Fibroblast of villous mesenchyme (primary cell): Measurements from ENCODE around the gene PNRC2. TPM values are rescaled to one million over a fixed set of nuclear protein-coding genes. Genes with fewer than 3 reads are reported as not detected.
"Not testable (repeated sequence)": the region's sequence is repeated elsewhere in the genome, so short reads cannot be mapped to it uniquely, and the experiment has no call there.

ENCODE experiments used
- DNase-seq: peaks from one replicate; pipeline ENCODE4 v3.0.0-alpha.2; 2010; ENCODE audit warnings: low read depth
- H3K4me3 ChIP-seq: 2 replicates; pipeline ENCODE4 v1.5.1; 2011; ENCODE audit warnings: low read depth, mild to moderate bottlenecking, low read length
- CTCF ChIP-seq: IDR thresholded peaks from 2 replicates; pipeline ENCODE4 v1.5.1; 2012; ENCODE audit warnings: low read depth, mild to moderate bottlenecking, low read length; ENCODE audit not compliant: insufficient read depth
- total RNA-seq: library from RNA; depleted of rRNA; stranded (reverse); fragments of >200 nt; gene quantifications from 2 replicates; pipeline ENCODE4 v1.2.3, GENCODE V29; 2012

The PNRC2 gene
- total RNA-seq, 1 donor, result 108 TPM

GRCh38 chr1:23947366-23947765 lies 12.3 kb upstream of the PNRC2 start:
- DNase-seq, result no peak
- no peak for TF ChIP-seq CTCF
- no peak overlapping the region for H3K4me3 ChIP-seq

DNA sequence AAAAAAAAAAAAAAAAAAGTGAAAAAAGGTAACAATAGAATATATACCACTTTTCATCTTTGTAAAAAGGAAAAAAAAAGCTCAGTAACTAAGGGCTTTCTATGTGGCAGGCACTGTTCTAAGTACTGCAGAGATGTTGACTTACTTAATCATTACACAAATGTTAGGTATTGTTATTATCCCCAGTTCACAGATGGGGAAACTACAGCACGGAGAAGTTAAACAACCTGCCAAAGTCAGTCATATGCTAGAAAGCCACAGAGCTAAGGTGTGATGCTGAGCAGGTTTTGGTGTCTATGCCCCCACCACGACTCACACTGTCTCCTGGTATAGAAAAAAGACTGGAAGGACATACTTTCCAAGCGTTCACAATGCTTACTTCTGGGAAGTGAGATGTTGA lies 6.6 kb upstream of the PNRC2 start:
- no peak for DNase-seq

DNA sequence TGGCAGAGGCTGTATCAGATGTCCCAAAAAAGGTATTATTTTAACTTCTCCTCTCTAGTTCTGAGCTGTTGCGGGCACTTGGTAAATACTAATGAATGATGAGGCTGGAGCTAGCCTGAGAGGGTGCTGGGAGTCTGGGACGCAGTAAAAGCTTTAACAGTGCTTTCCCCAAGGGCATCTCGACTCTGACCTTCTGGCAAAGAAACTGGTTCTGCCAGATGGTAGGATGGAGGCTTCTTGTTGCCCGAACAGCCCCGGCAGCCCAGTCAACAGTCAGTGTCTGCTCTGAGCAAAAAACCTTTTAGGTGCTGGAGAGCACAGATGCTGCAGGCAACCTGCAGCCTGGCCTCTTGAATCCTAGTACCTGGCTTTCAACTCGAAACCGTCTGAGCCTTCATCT lies 2.5 kb upstream of the PNRC2 start:
- no peak overlapping the region for H3K4me3 ChIP-seq
- TF ChIP-seq CTCF, result no peak
- no peak for DNase-seq

More for the DNA sequence above, 6.6 kb upstream of the PNRC2 start:
- no peak for TF ChIP-seq CTCF
- no peak overlapping the region for H3K4me3 ChIP-seq

- DNase-seq, result not testable (repeated sequence)
- H3K4me3 ChIP-seq, result peak overlapping the region; percentile 71
Observed at GRCh38 chr1:23958040-23958809, 1.4 kb upstream of the PNRC2 start.

DNA sequence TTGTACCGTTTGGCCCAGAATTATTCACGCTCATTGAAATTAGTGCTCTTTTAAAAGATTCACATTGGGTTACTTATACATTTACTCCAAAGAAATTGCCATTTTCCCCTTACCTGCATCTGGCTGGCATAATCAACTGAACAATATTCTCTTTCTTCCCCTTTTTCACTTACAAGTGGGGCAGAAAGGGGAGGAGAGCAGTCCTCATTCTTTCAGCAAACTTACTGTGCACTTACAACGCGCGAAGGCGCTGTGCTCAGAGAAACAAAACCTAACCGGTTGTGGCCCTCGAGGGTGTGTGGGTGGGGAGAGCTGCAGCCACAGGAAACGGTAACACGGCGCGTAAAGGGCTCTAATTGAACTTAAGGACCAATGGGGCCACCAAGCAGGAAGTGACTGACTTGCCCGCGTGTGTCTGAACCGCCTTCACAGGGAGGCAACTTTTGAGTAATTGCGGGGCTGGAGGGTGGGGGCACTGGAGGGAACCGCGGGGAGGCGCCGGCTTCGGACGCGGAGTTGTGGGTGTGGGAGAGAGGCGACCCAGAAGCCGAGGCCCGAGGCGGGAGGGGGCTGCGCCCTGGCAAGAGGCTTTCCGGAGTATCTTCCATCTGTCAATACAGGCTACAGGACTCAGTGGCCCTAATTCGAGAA lies 693 bp upstream of the PNRC2 start:
- peak overlapping the region; percentile 71 for H3K4me3 ChIP-seq
- peak; percentile 46 for TF ChIP-seq CTCF
- peak; percentile 93 for DNase-seq

DNA sequence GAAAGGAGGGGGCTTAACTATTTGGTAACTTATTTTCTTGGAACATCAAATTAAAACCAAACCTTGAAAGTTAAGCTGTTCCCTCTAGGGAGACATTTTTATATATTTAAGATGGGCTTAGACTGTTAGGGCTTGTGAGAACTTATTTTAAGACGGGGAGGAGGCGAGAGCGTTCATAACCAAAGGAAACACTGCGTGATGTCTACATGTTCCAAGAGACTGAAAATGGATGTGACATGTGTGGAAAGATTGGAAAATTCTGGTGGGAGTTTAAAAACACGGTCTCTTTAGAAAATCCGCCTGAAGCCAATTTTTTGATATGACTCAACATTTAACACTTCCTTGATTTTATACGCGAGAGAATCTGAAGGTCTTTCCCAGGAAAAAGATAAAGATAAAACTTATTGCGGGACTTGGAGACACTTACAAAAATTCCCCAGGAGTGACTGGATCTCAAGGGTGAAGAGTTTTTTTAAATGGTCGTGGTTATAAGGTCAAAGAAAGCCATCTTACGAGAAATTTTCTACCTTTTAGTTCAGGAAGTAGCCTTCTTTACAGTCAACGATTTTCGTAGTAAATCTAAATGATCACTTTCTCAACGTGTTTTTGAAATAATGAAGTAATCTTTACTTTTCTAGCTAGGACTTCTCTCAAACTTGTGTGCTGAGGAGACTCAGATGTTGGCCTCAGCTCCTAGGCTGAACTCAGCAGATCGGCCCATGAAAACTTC lies 828 bp downstream of the PNRC2 start:
- peak; percentile 53 for DNase-seq
- peak overlapping the region; percentile 71 for H3K4me3 ChIP-seq
- TF ChIP-seq CTCF, result no peak

DNA sequence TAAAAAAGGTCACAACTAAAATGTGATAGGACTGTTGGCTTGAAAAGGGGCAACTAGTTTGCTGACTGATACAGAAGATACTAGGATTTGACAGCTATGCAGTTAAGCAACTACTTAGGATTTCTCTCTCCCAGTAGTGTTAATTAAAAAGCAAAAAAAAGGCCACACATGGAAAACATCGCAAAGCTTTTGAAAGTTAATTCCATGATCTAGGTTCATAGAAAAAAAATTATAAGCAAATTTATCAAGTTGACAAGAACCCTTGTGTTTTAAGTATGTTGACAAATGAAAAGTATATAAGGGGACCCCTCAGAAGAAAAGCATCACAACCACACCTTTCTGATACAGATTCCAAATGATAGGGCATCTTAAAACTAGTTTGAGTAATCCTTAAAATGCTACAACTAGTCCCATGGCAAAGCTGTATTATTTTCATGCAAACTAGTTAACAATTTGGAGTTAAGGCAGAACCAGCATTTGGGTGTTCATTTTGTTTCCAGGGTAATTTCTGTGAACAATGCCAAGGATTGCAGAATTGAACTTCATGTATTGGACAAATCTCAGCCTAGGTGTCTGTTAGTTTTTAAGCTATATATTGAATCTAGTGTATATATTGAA lies 4.1 kb downstream of the PNRC2 start:
- TF ChIP-seq CTCF, result no peak
- DNase-seq, result no peak
- H3K4me3 ChIP-seq, result no peak overlapping the region
